ENCODE data around the gene AJM1. TPM values are rescaled to one million over a fixed set of nuclear protein-coding genes. Genes with fewer than 3 reads are reported as not detected.
"Not testable (repeated sequence)": the region's sequence is repeated elsewhere in the genome, so short reads cannot be mapped to it uniquely, and the experiment has no call there.

Gene AJM1
- total RNA-seq, 2 donors from 2014 or later: 11.5 to 17.1 TPM

GRCh38 chr9:136829412-136829811, 12.9 kb upstream of the AJM1 start:
- no peaks in the 10 kb centered on the region for H3K9me3 ChIP-seq
- H3K27me3 ChIP-seq: no peaks in the 10 kb centered on the region
- no peaks in the 10 kb centered on the region for H3K4me1 ChIP-seq
- H3K27ac ChIP-seq: no peak overlapping the region
- no peak overlapping the region for H3K4me3 ChIP-seq
- DNase-seq: no peak
- TF ChIP-seq, protein P1, sequence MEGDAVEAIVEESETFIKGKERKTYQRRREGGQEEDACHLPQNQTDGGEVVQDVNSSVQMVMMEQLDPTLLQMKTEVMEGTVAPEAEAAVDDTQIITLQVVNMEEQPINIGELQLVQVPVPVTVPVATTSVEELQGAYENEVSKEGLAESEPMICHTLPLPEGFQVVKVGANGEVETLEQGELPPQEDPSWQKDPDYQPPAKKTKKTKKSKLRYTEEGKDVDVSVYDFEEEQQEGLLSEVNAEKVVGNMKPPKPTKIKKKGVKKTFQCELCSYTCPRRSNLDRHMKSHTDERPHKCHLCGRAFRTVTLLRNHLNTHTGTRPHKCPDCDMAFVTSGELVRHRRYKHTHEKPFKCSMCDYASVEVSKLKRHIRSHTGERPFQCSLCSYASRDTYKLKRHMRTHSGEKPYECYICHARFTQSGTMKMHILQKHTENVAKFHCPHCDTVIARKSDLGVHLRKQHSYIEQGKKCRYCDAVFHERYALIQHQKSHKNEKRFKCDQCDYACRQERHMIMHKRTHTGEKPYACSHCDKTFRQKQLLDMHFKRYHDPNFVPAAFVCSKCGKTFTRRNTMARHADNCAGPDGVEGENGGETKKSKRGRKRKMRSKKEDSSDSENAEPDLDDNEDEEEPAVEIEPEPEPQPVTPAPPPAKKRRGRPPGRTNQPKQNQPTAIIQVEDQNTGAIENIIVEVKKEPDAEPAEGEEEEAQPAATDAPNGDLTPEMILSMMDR (IDR thresholded peaks at IDR 0.05): no peak
- intact Hi-C loops (cut with DNase I): no loop called here
- no peak overlapping the region for H3K9ac ChIP-seq (ENCODE audit: low read depth in 2 of 2, low read length in 2 of 2)
- H3K36me3 ChIP-seq: peaks cover 20% of the 10 kb centered on the region

DNA sequence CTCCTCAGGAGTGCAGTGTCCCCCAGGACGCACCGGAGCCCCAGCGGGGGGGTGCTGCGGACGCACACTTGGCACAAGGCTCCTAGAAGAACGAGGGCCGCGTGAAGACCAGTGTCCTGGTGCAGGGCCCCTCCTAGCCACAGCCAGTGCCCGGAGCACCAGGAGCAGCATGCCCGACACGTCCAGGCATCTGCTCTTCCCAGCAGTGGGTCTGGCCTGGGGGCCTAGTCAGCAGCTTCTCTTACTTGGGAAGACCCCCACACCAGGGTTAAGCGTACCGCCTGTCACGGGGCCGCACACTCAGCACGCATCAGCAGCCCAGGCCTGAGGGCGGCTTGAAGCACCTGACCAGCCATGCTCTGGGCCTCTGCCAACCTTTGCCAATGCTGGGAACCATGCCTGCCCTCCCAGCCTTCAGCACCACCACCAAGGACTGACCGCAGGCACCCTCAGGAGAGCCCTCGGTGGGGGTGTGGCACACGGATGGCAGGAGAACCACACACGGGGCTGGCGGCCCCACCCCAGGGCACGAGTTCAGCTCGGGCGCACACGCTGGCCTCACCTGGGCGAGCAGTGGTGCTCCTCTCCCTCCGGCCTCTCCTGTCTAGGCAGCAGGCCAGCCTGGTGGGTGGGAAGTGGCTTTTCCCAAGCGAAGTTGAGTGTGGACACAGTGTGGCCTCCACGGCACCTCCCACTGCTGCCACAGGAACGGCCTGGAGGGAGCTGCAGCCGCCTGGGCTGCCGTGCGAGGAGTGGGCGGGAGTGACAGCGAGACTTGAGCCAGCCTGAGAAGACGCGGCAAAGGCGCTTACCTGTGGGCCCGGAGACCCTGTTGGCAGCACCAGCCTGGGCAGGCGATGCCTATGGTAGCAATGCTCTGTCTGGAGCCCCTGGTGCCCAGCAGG, 12.0 kb upstream of the AJM1 start:
- no peak overlapping the region for H3K9ac ChIP-seq (ENCODE audit: low read depth in 2 of 2, low read length in 2 of 2)
- DNase-seq: no peak
- H3K27me3 ChIP-seq: no peaks in the 10 kb centered on the region
- TF ChIP-seq, protein P1 (IDR thresholded peaks at IDR 0.05): no peak
- H3K36me3 ChIP-seq: peaks cover 20% of the 10 kb centered on the region
- H3K9me3 ChIP-seq: no peaks in the 10 kb centered on the region
- H3K4me3 ChIP-seq: no peak overlapping the region
- no peak overlapping the region for H3K27ac ChIP-seq
- H3K4me1 ChIP-seq: no peaks in the 10 kb centered on the region
- intact Hi-C loops (cut with DNase I): no loop called here

DNA sequence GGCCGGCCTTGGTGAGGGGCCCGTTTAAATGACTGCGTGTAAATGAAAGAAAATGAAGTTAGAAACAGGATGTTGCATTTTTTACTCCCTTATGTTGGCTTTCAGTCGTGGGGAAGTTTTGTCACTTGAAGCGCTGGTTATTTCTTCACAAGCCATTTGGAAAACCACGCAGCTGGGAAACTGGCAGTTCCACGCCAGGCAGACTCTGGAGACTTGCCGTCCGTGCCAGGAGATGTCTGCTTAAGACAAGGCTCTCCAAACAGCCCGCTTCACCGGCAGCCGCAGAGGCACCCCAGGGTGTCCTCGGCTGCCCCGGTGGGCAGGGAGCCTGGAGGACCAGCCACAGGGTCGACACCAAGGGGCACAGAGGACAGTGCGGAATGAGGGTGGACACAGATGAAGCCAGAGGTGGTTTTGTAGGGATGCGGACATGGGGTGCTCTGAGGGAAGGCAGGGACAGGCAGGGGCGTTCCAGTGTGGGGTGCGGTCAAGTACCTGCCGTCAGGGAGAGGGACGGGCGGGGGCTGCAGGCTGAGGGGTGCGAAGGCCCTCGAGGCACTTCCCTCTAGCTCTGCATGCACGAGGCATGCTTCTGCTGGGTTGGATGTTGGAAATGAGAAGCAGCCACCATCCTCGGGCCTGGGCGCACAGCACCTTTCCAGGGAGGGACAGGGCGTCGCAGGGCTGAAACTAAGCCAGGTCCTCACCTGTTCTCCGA, 11.1 kb upstream of the AJM1 start:
- intact Hi-C loops (cut with DNase I): no loop called here
- TF ChIP-seq, protein P1 (IDR thresholded peaks at IDR 0.05): no peak
- no peaks in the 10 kb centered on the region for H3K27me3 ChIP-seq
- H3K36me3 ChIP-seq: peaks cover 20% of the 10 kb centered on the region
- no peak for DNase-seq
- no peak overlapping the region for H3K27ac ChIP-seq
- H3K9ac ChIP-seq (ENCODE audit: low read depth in 2 of 2, low read length in 2 of 2): no peak overlapping the region
- no peak overlapping the region for H3K4me3 ChIP-seq
- no peaks in the 10 kb centered on the region for H3K9me3 ChIP-seq
- no peaks in the 10 kb centered on the region for H3K4me1 ChIP-seq

- Histone ChIP-seq H3K4me3 (no peak overlapping the region), H3K4me1 (no peaks in the 10 kb centered on the region), H3K9me3 (no peaks in the 10 kb centered on the region), H3K36me3 (peaks cover 20% of the 10 kb centered on the region), H3K27ac (no peak overlapping the region), H3K27me3 (no peaks in the 10 kb centered on the region), H3K9ac (ENCODE audit: low read depth in 2 of 2, low read length in 2 of 2) (no peak overlapping the region)
- intact Hi-C loops (cut with DNase I): no loop called here
- no peak for DNase-seq
- TF ChIP-seq, protein P1 (IDR thresholded peaks at IDR 0.05): no peak
Measured at GRCh38 chr9:136831720-136832104, 10.6 kb upstream of the AJM1 start.

DNA sequence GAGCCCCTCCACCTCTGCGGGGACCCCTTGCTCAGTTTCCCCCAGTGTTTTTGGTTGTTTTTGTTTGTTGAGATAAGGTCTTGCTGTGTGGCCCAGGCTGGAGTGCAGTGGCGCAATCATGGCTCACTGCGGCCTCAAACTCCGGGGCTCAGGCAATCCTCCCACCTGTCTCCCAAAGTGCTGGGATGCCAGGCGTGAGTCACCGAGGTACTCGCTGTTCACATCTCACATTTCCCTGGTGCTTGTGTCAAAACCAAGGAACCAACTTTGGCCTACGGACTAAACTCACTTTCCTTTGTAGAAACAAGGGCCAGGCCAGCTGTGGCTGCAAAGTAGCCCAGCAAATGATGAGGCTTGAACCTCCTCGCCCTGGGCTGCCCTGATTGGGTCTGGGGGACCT, 9.7 kb upstream of the AJM1 start:
- no peak overlapping the region for H3K27ac ChIP-seq
- no peaks in the 10 kb centered on the region for H3K4me1 ChIP-seq
- H3K9me3 ChIP-seq: no peaks in the 10 kb centered on the region
- TF ChIP-seq, protein P1 (IDR thresholded peaks at IDR 0.05): no peak
- H3K36me3 ChIP-seq: peaks cover 20% of the 10 kb centered on the region
- no peaks in the 10 kb centered on the region for H3K27me3 ChIP-seq
- intact Hi-C loops (cut with DNase I): no loop called here
- no peak overlapping the region for H3K4me3 ChIP-seq
- no peak overlapping the region for H3K9ac ChIP-seq (ENCODE audit: low read depth in 2 of 2, low read length in 2 of 2)
- DNase-seq: no peak

DNA sequence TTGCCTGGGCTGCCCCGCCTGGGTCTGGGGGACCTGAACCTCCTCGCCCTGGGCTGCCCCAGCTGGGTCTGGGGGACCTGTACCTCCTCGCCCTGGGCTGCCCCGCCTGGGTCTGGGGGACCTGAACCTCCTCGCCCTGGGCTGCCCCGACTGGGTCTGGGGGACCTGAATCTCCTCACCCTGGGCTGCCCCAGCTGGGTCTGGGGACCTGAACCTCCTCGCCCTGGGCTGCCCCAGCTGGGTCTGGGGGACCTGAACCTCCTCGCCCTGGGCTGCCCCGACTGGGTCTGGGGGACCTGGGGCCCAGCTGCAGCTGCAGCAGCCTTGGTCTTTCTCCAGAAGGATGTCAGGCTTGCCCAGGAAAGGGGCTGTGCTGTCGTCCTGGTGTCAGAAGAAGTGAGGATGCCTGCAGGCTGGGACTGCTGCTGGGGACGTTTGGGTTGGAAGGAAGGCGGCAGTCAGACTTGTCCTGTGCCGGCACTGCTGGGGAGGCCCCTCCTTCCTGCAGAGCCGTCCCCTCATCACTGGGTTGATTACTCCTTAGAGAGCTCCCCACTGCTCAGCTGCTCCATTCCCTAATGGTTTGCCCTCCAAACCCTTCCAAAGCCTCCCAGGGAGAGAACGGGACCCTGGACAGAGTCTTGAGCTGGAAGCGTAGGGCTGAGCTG, 8.8 kb upstream of the AJM1 start:
- H3K9ac ChIP-seq (ENCODE audit: low read depth in 2 of 2, low read length in 2 of 2); H3K27ac ChIP-seq; H3K4me3 ChIP-seq; DNase-seq; H3K9me3 ChIP-seq; H3K4me1 ChIP-seq; intact Hi-C loops (cut with DNase I); H3K27me3 ChIP-seq: not testable (repeated sequence)
- H3K36me3 ChIP-seq: peaks cover 20% of the 10 kb centered on the region
